Fibroblast of lung (primary cell): Measurements from ENCODE around the gene GXYLT1. TPM values are rescaled to one million over a fixed set of nuclear protein-coding genes. Genes with fewer than 3 reads are reported as not detected.

Experiments used
- DNase-seq, 2 donors: peaks; one replicate each; pipeline versions ENCODE4 v3.0.0 to v3.0.0-alpha.2; 2010; ENCODE audit warnings: low read depth in 2 of 2
- H2AFZ ChIP-seq: 2 replicates; pipeline ENCODE4 v1.5.1; 2012; ENCODE audit warnings: low read length, control low read depth, inconsistent platforms
- H3K27ac ChIP-seq: 2 replicates; pipeline ENCODE4 v1.5.1; 2011; ENCODE audit warnings: low read length, control low read depth; ENCODE audit not compliant: insufficient read depth
- H3K27me3 ChIP-seq: 2 replicates; pipeline ENCODE4 v1.5.1; 2011; ENCODE audit warnings: mild to moderate bottlenecking, low read length; ENCODE audit not compliant: control insufficient read depth, insufficient read depth
- H3K36me3 ChIP-seq: 2 replicates; pipeline ENCODE4 v1.5.1; 2011; ENCODE audit warnings: low read length; ENCODE audit not compliant: control insufficient read depth, insufficient read depth
- H3K4me1 ChIP-seq: 2 replicates; pipeline ENCODE4 v1.5.1; 2011; ENCODE audit warnings: low read length; ENCODE audit not compliant: control insufficient read depth, insufficient read depth; ENCODE audit errors: extremely low read depth
- H3K4me2 ChIP-seq: 2 replicates; pipeline ENCODE4 v1.5.1; 2011; ENCODE audit warnings: low read length, control low read depth; ENCODE audit not compliant: insufficient read depth; ENCODE audit errors: extremely low read depth
- H3K4me3 ChIP-seq, 4 experiments: fragments of 200-600 bp in 1 of 4; sonication (generic) in 1 of 4; replicated peaks in 1 of 4; 2 replicates each; pipeline ENCODE4 v1.5.1; 2011 to 2016; ENCODE audit warnings: low read length in 4 of 4, low read depth in 3 of 4, mild to moderate bottlenecking in 3 of 4, control low read depth in 2 of 4, inconsistent platforms in 1 of 4, mixed read lengths in 1 of 4; ENCODE audit not compliant: insufficient read depth in 1 of 4; ENCODE audit errors: control extremely low read depth in 1 of 4
- H3K79me2 ChIP-seq: 2 replicates; pipeline ENCODE4 v1.5.1; 2012; ENCODE audit warnings: mild to moderate bottlenecking, low read length, inconsistent platforms; ENCODE audit not compliant: control insufficient read depth, insufficient read depth
- H3K9ac ChIP-seq: 2 replicates; pipeline ENCODE4 v1.5.1; 2011; ENCODE audit warnings: mild to moderate bottlenecking, low read length, control low read depth; ENCODE audit not compliant: insufficient read depth
- H3K9me3 ChIP-seq: 2 replicates; pipeline ENCODE4 v1.5.1; 2012; ENCODE audit warnings: low read depth, low read length; ENCODE audit not compliant: control insufficient read depth, insufficient read depth
- H4K20me1 ChIP-seq: 2 replicates; pipeline ENCODE4 v1.5.1; 2011; ENCODE audit warnings: low read length; ENCODE audit not compliant: control insufficient read depth, insufficient read depth; ENCODE audit errors: extremely low read depth
- EZH2 ChIP-seq: IDR thresholded peaks from 2 replicates; pipeline ENCODE4 v1.5.1; 2012; ENCODE audit warnings: low read length, control low read depth, mild to moderate bottlenecking; ENCODE audit errors: missing control alignments
- polyA plus RNA-seq, 2 donors: library from polyadenylated mRNA; depleted of rRNA in 1 of 2; stranded (reverse) in 1 of 2; unstranded in 1 of 2; fragments of >200 nt; gene quantifications; 2 replicates each; pipeline ENCODE4 v1.2.1, GENCODE V29; 2011 to 2012; ENCODE audit warnings: missing spikeins in 1 of 2
- total RNA-seq: library from RNA; depleted of rRNA; stranded (reverse); fragments of >200 nt; gene quantifications from 2 replicates; pipeline ENCODE4 v1.2.1, GENCODE V29; 2014
- TF ChIP-seq, protein P1 (sequence below), 2 donors: IDR thresholded peaks in 1 of 2; conservative IDR thresholded peaks in 1 of 2; 1 replicate in 1 of 2; 2 replicates in 1 of 2; pipeline ENCODE4 v1.5.1; 2011 to 2012; ENCODE audit warnings: low read length in 2 of 2, control low read depth in 1 of 2, inconsistent platforms in 1 of 2, low read depth in 1 of 2, mild to moderate bottlenecking in 1 of 2

The GXYLT1 gene
- total and polyA plus RNA-seq, 2 donors (not counting 1 experiment from before 2014, with no cell fraction given): 10.7 to 14.8 TPM

DNA sequence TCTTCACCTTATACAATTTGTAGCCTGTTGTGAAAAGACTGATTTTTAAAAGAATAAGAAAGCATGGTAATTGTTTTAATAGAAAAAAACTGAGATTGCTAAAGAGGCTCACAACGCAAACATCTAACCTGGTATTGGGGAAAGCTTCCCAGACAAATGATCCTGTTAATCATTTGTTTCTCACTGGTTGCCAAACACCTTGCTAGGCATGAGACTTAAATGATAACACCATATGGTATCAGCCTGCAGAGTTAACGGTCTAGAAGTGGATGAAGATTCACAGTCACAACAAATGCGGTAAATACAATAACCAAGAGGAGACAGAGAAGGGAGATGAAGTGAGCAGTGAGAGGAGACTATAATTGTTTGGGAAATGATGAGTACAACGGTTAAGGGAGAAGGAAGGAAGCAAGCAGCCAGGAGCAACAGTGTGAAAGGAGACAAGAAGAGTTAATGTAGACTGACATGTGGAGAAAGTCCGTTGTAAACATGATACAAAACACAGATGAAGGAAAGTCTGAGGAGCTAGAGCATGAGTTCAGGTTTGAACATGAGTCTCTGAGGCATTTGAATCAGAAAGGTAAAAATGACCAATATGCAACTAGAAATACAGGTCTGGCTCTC is 19.8 kb downstream of the GXYLT1 start:
- no peak for TF ChIP-seq EZH2
- TF ChIP-seq, protein P1, sequence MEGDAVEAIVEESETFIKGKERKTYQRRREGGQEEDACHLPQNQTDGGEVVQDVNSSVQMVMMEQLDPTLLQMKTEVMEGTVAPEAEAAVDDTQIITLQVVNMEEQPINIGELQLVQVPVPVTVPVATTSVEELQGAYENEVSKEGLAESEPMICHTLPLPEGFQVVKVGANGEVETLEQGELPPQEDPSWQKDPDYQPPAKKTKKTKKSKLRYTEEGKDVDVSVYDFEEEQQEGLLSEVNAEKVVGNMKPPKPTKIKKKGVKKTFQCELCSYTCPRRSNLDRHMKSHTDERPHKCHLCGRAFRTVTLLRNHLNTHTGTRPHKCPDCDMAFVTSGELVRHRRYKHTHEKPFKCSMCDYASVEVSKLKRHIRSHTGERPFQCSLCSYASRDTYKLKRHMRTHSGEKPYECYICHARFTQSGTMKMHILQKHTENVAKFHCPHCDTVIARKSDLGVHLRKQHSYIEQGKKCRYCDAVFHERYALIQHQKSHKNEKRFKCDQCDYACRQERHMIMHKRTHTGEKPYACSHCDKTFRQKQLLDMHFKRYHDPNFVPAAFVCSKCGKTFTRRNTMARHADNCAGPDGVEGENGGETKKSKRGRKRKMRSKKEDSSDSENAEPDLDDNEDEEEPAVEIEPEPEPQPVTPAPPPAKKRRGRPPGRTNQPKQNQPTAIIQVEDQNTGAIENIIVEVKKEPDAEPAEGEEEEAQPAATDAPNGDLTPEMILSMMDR (conservative IDR thresholded peaks at IDR 0.05 in 1 of 2, IDR thresholded peaks at IDR 0.05 in 1 of 2; ENCODE audit: low read depth in 1 of 2, low read length in 2 of 2): no peak
- Histone ChIP-seq H3K4me2 (no peak overlapping the region), H3K4me3 (no peak overlapping the region), H3K9me3 (no peaks in the 10 kb centered on the region), H3K79me2 (peaks cover 10% of the 10 kb centered on the region), H3K9ac (no peak overlapping the region), H4K20me1 (no peaks in the 10 kb centered on the region), H3K27me3 (no peaks in the 10 kb centered on the region), H3K4me1 (no peaks in the 10 kb centered on the region), H3K27ac (no peak overlapping the region), H3K36me3 (no peaks in the 10 kb centered on the region), H2AFZ (no peak overlapping the region)
- no peak for DNase-seq

DNA sequence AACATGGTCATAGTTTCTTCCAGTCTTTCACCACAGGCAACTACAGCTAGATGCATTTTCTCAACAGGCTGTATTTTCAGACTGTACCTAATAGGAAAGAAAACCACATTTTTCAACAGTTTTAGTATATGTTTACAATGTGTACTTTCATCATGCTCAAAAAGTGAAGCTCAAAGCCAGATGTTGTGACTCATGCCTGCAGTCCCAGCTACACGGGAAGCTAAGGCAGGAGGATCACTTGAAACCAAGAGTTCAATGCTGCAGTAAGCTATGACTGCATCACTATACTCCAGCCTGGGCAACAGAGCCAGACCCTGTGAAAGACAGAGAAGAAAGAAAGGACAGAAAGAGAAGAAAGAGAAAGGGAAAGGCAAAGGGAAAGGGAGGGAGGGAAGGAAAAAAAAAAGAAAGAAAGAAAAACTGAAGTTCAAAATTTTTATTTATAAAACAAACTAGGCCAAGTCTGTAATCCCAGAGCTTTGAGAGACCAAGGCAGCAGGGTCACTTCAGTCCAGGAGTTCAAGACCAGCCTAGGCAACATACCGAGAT is 25.5 kb downstream of the GXYLT1 start:
- no peak for TF ChIP-seq EZH2
- TF ChIP-seq, protein P1 (conservative IDR thresholded peaks at IDR 0.05 in 1 of 2, IDR thresholded peaks at IDR 0.05 in 1 of 2; ENCODE audit: low read depth in 1 of 2, low read length in 2 of 2): no peak
- H4K20me1 ChIP-seq: no peaks in the 10 kb centered on the region
- H3K36me3 ChIP-seq: no peaks in the 10 kb centered on the region
- peak; percentile 86 to 90 for DNase-seq
- no peak overlapping the region for H3K4me3 ChIP-seq
- no peaks in the 10 kb centered on the region for H3K9me3 ChIP-seq
- H3K9ac ChIP-seq: no peak overlapping the region
- H3K4me1 ChIP-seq: peaks cover 2% of the 10 kb centered on the region
- no peak overlapping the region for H2AFZ ChIP-seq
- H3K79me2 ChIP-seq: peaks cover 2% of the 10 kb centered on the region
- no peaks in the 10 kb centered on the region for H3K27me3 ChIP-seq
- peak overlapping the region; percentile 72 for H3K27ac ChIP-seq
- H3K4me2 ChIP-seq: no peak overlapping the region

DNA sequence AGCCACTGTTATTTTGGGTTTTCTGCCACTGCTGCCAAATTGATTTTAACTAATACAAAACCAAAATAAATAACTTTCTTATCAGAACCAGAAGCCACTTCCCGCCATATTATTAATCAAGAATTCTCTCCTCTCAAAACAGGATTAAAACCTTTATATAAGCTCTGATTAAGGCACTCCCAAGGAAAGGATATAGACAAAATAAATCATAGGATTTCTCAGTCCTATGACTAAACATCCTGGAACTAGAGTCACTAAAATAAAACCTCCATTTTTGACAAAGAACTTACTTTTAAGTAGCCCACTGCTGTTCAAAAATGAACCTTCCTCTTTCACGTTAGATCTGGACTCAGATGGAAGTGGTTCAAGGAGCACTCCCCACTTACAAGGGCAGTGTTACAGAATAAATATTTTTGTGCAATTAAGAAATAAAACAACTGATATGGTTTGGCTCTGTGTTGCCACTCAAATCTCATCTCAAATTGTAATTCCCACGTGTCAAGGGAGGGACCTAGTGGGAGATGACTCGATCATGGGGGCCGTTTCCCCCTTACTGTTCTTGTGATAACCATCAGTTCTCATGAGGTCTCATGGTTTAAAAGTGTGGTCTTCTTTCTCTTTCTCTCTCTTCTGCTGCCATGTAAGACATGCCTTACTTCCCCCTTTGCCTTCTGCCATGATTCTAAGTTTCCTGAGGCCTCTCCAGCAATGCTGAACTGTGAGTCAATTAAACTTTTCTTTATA is 26.4 kb downstream of the GXYLT1 start:
- H3K4me2 ChIP-seq: no peak overlapping the region

More for the DNA sequence above, 26.4 kb downstream of the GXYLT1 start:
- H2AFZ ChIP-seq: no peak overlapping the region
- H3K79me2 ChIP-seq: peaks cover 2% of the 10 kb centered on the region
- no peaks in the 10 kb centered on the region for H3K36me3 ChIP-seq
- peak in 1 of 2 donors; percentile 70 for DNase-seq
- no peaks in the 10 kb centered on the region for H4K20me1 ChIP-seq
- H3K4me3 ChIP-seq: no peak overlapping the region
- peaks cover 2% of the 10 kb centered on the region for H3K4me1 ChIP-seq
- H3K27me3 ChIP-seq: no peaks in the 10 kb centered on the region
- H3K9ac ChIP-seq: no peak overlapping the region
- H3K9me3 ChIP-seq: no peaks in the 10 kb centered on the region
- H3K27ac ChIP-seq: peak overlapping the region; percentile 72
- TF ChIP-seq EZH2: no peak
- TF ChIP-seq, protein P1 (conservative IDR thresholded peaks at IDR 0.05 in 1 of 2, IDR thresholded peaks at IDR 0.05 in 1 of 2; ENCODE audit: low read depth in 1 of 2, low read length in 2 of 2): no peak
